ENCODE data around the gene INAFM2. TPM values are rescaled to one million over a fixed set of nuclear protein-coding genes. Genes with fewer than 3 reads are reported as not detected.

Gene INAFM2
- total and polyA plus RNA-seq, 2 donors (not counting 3 experiments of a cell fraction or from before 2014, with no cell fraction given), result 10.4 to 24.1 TPM

DNA sequence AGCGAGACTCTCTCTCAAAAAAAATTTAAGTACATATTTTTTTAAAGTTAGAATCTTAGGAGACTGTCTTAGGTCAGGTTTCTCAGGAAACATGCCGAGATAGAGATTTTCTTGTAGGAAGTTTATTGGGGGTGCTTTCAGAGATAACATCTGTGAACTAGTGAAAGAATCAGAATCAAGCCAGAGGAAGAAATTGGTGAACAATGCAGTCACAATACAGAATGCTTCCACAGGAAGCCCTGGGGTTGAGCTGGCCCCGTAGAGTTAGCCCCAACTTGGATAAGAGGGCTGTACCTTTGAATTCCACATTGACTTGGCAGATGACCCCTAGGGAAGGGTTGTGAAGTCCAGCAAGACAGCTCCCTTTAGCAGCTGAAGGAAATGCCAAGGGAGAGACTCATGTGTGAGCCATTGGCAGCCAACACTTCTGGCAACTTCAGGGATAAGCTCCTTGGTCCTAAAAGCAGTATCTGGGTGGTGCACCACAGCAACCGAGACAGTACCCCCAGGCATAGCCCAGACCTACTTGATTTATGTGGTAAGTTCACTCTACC is 8.7 kb upstream of the INAFM2 start:
- ChIA-PET CTCF (interaction anchor here (0.7 to 15.0 kb wide), 11 partner anchors 8 to 106 kb away, joined by 3 to 403 read pairs (median 7); partner anchors contain the start of genes CCDC9B and INAFM2), POLR2A (interaction anchor here (0.9 to 1.4 kb wide), 3 partner anchors 14 to 26 kb away, joined by 3 to 5 read pairs (median 4); partner anchors contain the start of gene CCDC9B)
- dilution Hi-C loops (cut with MboI; ENCODE audit: extremely low pct_ligation_motif_present, low sequenced_read_pairs) (no loop called here), intact Hi-C loops (cut with micrococcal nuclease) (loop anchor here (1.0 kb wide), 1 partner anchor 9 kb away; the partner anchor contains the start of gene INAFM2)
- TF ChIP-seq GATA2 (IDR thresholded peaks at IDR 0.05; ENCODE audit: insufficient read depth, insufficient read length, low read depth, low read length), result peak; percentile 99
- no peak for TF ChIP-seq MYC (IDR thresholded peaks at IDR 0.05; ENCODE audit: low read depth, low read length)
- TF ChIP-seq, protein P1, sequence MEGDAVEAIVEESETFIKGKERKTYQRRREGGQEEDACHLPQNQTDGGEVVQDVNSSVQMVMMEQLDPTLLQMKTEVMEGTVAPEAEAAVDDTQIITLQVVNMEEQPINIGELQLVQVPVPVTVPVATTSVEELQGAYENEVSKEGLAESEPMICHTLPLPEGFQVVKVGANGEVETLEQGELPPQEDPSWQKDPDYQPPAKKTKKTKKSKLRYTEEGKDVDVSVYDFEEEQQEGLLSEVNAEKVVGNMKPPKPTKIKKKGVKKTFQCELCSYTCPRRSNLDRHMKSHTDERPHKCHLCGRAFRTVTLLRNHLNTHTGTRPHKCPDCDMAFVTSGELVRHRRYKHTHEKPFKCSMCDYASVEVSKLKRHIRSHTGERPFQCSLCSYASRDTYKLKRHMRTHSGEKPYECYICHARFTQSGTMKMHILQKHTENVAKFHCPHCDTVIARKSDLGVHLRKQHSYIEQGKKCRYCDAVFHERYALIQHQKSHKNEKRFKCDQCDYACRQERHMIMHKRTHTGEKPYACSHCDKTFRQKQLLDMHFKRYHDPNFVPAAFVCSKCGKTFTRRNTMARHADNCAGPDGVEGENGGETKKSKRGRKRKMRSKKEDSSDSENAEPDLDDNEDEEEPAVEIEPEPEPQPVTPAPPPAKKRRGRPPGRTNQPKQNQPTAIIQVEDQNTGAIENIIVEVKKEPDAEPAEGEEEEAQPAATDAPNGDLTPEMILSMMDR (IDR thresholded peaks at IDR 0.05; ENCODE audit: extremely low read depth in 1 of 2, insufficient read depth in 1 of 2, low read depth in 1 of 2, low read length in 2 of 2), result no peak
- no peak for TF ChIP-seq EZH2 (IDR thresholded peaks at IDR 0.05; ENCODE audit: borderline replicate concordance, low read depth, low read length, severe bottlenecking)
- peak; percentile 51 for TF ChIP-seq POLR2A (IDR thresholded peaks at IDR 0.05; ENCODE audit: low read depth, low read length)
- TF ChIP-seq JUN (IDR thresholded peaks at IDR 0.05; ENCODE audit: borderline replicate concordance, insufficient read depth, insufficient read length, low read depth), result peak; percentile 46
- peak; percentile 82 for TF ChIP-seq POLR2AphosphoS5 (IDR thresholded peaks at IDR 0.05; ENCODE audit: insufficient read depth, low read depth, low read length)
- TF ChIP-seq, protein P2, sequence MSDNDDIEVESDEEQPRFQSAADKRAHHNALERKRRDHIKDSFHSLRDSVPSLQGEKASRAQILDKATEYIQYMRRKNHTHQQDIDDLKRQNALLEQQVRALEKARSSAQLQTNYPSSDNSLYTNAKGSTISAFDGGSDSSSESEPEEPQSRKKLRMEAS (IDR thresholded peaks at IDR 0.05; ENCODE audit: insufficient read depth, insufficient read length), result no peak
- peak; percentile 74 for TF ChIP-seq FOS (IDR thresholded peaks at IDR 0.05; ENCODE audit: borderline replicate concordance, insufficient read depth, low read length)
- DNase-seq (ENCODE audit: low read depth, low spot score) (peak; percentile 72), FAIRE-seq (peak; percentile 99)
- Histone ChIP-seq H3K9ac (replicated peaks; ENCODE audit: extremely low read depth, insufficient read depth, low read length) (no peak overlapping the region), H3K36me3 (ENCODE audit: control insufficient read depth in 2 of 2, extremely low read depth in 1 of 2, insufficient read depth in 2 of 2, low read length in 2 of 2) (no peaks in the 10 kb centered on the region), H3K27me3 (ENCODE audit: control insufficient read depth in 2 of 2, insufficient read depth in 2 of 2, low read length in 2 of 2) (no peaks in the 10 kb centered on the region), H2AFZ (ENCODE audit: low read depth, low read length) (no peak overlapping the region), H3K4me1 (ENCODE audit: control insufficient read depth, extremely low read depth, insufficient read depth, low read length) (peaks cover 24% of the 10 kb centered on the region), H3K79me2 (ENCODE audit: control insufficient read depth, insufficient read depth, low read length) (no peaks in the 10 kb centered on the region), H3K4me3 (replicated peaks in 1 of 3; ENCODE audit: insufficient read depth in 1 of 3, low read depth in 1 of 3, low read length in 3 of 3) (no peak overlapping the region), H4K20me1 (replicated peaks; ENCODE audit: control insufficient read depth, extremely low read depth, insufficient read depth, low read length) (no peaks in the 10 kb centered on the region), H3K4me2 (ENCODE audit: insufficient read depth, low read length) (peak overlapping the region; percentile 60), H3K27ac (ENCODE audit: insufficient read depth, low read depth, low read length) (peak overlapping the region; percentile 23), H3K9me1 (replicated peaks; ENCODE audit: control insufficient read depth, extremely low read depth, insufficient read depth, low read length) (no peaks in the 10 kb centered on the region), H3K9me3 (replicated peaks; ENCODE audit: control insufficient read depth, insufficient read depth, low read length) (no peaks in the 10 kb centered on the region)
- BruUV-seq (replicated peaks), result no TSS peak
